ENCODE results near the gene TTC21A. TPM values are rescaled to one million over a fixed set of nuclear protein-coding genes. Genes with fewer than 3 reads are reported as not detected.

Gene TTC21A
- total and polyA plus RNA-seq, 2 experiments from 2014 or later, result 1.8 to 2.0 TPM

GRCh38 chr3:39063143-39063542, 44.3 kb upstream of the TTC21A start:
- peaks cover 16% of the 10 kb centered on the region; the same call in 1 of the 2 replicates for H4K20me1 ChIP-seq (replicated peaks; ENCODE audit: insufficient read depth)
- H3K4me3 ChIP-seq, result no peak overlapping the region
- Mint-ChIP-seq H3K27ac (no peak overlapping the region), H3K9me3 (no peaks in the 10 kb centered on the region), H3K36me3 (ENCODE audit: low read depth) (peaks cover 14% of the 10 kb centered on the region), H3K4me3 (no peak overlapping the region), H3K4me1 (no peaks in the 10 kb centered on the region; the same call in 2 of the 3 replicates), H3K27me3 (ENCODE audit: insufficient read depth, low read depth, poor library complexity) (peaks cover 1% of the 10 kb centered on the region)
- DNase-seq (ENCODE audit: low spot score) (no peak), ATAC-seq (no peak)
- no peak overlapping the region for H3K4me2 ChIP-seq
- TF ChIP-seq EZH2phosphoT487 (IDR thresholded peaks at IDR 0.05; ENCODE audit: unreplicated experiment) (no peak), REST (IDR thresholded peaks at IDR 0.05; ENCODE audit: unreplicated experiment) (no peak), ZNF462 (CRISPR knock-in tag; IDR thresholded peaks at IDR 0.05) (no peak), ETS1 (IDR thresholded peaks at IDR 0.05) (no peak), ZNF331 (CRISPR knock-in tag; IDR thresholded peaks at IDR 0.05; ENCODE audit: low read depth) (no peak), NANOG (IDR thresholded peaks at IDR 0.05; ENCODE audit: borderline replicate concordance) (no peak), STAT1 (IDR thresholded peaks at IDR 0.05; ENCODE audit: unreplicated experiment) (no peak), POLR2AphosphoS5 (IDR thresholded peaks at IDR 0.05; ENCODE audit: low read depth) (no peak), CREB1 (CRISPR knock-in tag; IDR thresholded peaks at IDR 0.05; ENCODE audit: low read depth) (no peak)
- no peaks in the 10 kb centered on the region for H3K4me1 ChIP-seq (ENCODE audit: insufficient read depth)
- no peak overlapping the region for H3K27ac ChIP-seq (ENCODE audit: low read depth)
- H2AFZ ChIP-seq, result no peak overlapping the region
- no peaks in the 10 kb centered on the region for H3K27me3 ChIP-seq (ENCODE audit: insufficient read depth)
- peaks cover 72% of the 10 kb centered on the region for H3K79me2 ChIP-seq (replicated peaks; ENCODE audit: insufficient read depth)
- H3K36me3 ChIP-seq (ENCODE audit: insufficient read depth), result 0 out of 2 replicates have a peak, but pooled peaks cover 5% of the 10 kb centered on the region
- H3F3A ChIP-seq (replicated peaks; ENCODE audit: low read depth), result no peaks in the 10 kb centered on the region
- no peaks in the 10 kb centered on the region for H3K9me2 ChIP-seq (ENCODE audit: insufficient read depth)

Measured in GM23338 (cell line).